Fibroblast of lung (primary cell): Measurements from ENCODE around the gene F3. TPM values are rescaled to one million over a fixed set of nuclear protein-coding genes. Genes with fewer than 3 reads are reported as not detected.

Experiments used
- DNase-seq, 2 donors: peaks; one replicate each; pipeline versions ENCODE4 v3.0.0 to v3.0.0-alpha.2; 2010; ENCODE audit warnings: low read depth in 2 of 2
- H2AFZ ChIP-seq: 2 replicates; pipeline ENCODE4 v1.5.1; 2012; ENCODE audit warnings: low read length, control low read depth, inconsistent platforms
- H3K27ac ChIP-seq: 2 replicates; pipeline ENCODE4 v1.5.1; 2011; ENCODE audit warnings: low read length, control low read depth; ENCODE audit not compliant: insufficient read depth
- H3K27me3 ChIP-seq: 2 replicates; pipeline ENCODE4 v1.5.1; 2011; ENCODE audit warnings: mild to moderate bottlenecking, low read length; ENCODE audit not compliant: control insufficient read depth, insufficient read depth
- H3K36me3 ChIP-seq: 2 replicates; pipeline ENCODE4 v1.5.1; 2011; ENCODE audit warnings: low read length; ENCODE audit not compliant: control insufficient read depth, insufficient read depth
- H3K4me1 ChIP-seq: 2 replicates; pipeline ENCODE4 v1.5.1; 2011; ENCODE audit warnings: low read length; ENCODE audit not compliant: control insufficient read depth, insufficient read depth; ENCODE audit errors: extremely low read depth
- H3K4me2 ChIP-seq: 2 replicates; pipeline ENCODE4 v1.5.1; 2011; ENCODE audit warnings: low read length, control low read depth; ENCODE audit not compliant: insufficient read depth; ENCODE audit errors: extremely low read depth
- H3K4me3 ChIP-seq, 4 experiments: fragments of 200-600 bp in 1 of 4; sonication (generic) in 1 of 4; replicated peaks in 1 of 4; 2 replicates each; pipeline ENCODE4 v1.5.1; 2011 to 2016; ENCODE audit warnings: low read length in 4 of 4, low read depth in 3 of 4, mild to moderate bottlenecking in 3 of 4, control low read depth in 2 of 4, inconsistent platforms in 1 of 4, mixed read lengths in 1 of 4; ENCODE audit not compliant: insufficient read depth in 1 of 4; ENCODE audit errors: control extremely low read depth in 1 of 4
- H3K79me2 ChIP-seq: 2 replicates; pipeline ENCODE4 v1.5.1; 2012; ENCODE audit warnings: mild to moderate bottlenecking, low read length, inconsistent platforms; ENCODE audit not compliant: control insufficient read depth, insufficient read depth
- H3K9ac ChIP-seq: 2 replicates; pipeline ENCODE4 v1.5.1; 2011; ENCODE audit warnings: mild to moderate bottlenecking, low read length, control low read depth; ENCODE audit not compliant: insufficient read depth
- H3K9me3 ChIP-seq: 2 replicates; pipeline ENCODE4 v1.5.1; 2012; ENCODE audit warnings: low read depth, low read length; ENCODE audit not compliant: control insufficient read depth, insufficient read depth
- H4K20me1 ChIP-seq: 2 replicates; pipeline ENCODE4 v1.5.1; 2011; ENCODE audit warnings: low read length; ENCODE audit not compliant: control insufficient read depth, insufficient read depth; ENCODE audit errors: extremely low read depth
- EZH2 ChIP-seq: IDR thresholded peaks from 2 replicates; pipeline ENCODE4 v1.5.1; 2012; ENCODE audit warnings: low read length, control low read depth, mild to moderate bottlenecking; ENCODE audit errors: missing control alignments
- polyA plus RNA-seq, 2 donors: library from polyadenylated mRNA; depleted of rRNA in 1 of 2; stranded (reverse) in 1 of 2; unstranded in 1 of 2; fragments of >200 nt; gene quantifications; 2 replicates each; pipeline ENCODE4 v1.2.1, GENCODE V29; 2011 to 2012; ENCODE audit warnings: missing spikeins in 1 of 2
- total RNA-seq: library from RNA; depleted of rRNA; stranded (reverse); fragments of >200 nt; gene quantifications from 2 replicates; pipeline ENCODE4 v1.2.1, GENCODE V29; 2014
- TF ChIP-seq, protein P1 (sequence below), 2 donors: IDR thresholded peaks in 1 of 2; conservative IDR thresholded peaks in 1 of 2; 1 replicate in 1 of 2; 2 replicates in 1 of 2; pipeline ENCODE4 v1.5.1; 2011 to 2012; ENCODE audit warnings: low read length in 2 of 2, control low read depth in 1 of 2, inconsistent platforms in 1 of 2, low read depth in 1 of 2, mild to moderate bottlenecking in 1 of 2

The F3 gene
- total and polyA plus RNA-seq, 2 donors (not counting 1 experiment from before 2014, with no cell fraction given), result 234 to 400 TPM

DNA sequence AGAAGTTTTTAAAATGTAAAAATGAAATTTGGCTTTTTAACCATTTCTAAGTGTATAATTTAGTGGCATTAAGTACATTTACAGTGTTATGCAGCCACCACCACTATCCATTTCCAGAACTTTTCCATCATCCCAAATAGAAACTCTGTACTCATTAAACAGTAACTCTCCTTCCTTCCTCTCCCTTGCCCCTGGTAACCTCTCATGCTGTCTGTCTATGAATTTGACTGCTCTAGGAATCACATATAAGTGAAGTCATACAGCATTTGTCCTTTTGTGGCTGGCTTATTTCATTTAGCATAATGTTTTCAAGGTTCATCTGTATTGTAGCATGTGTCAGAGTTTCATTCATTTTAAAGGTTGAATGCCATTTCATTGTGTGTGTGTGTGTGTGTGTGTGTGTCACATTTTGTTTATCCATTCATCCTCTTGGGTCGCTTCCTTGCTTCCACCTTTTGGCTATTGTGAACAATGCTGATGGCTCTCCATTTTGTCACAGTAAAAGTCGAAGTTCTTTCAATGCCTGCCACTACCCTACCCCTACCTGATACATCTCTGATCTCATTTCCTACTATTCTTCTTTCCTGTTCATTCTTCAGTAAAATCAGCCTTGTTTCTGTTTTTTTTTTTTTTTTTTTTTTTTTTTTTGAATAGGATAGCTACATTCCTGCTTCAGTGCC, 45.3 kb downstream of the F3 start:
- Histone ChIP-seq H3K9ac (no peak overlapping the region), H3K4me1 (no peaks in the 10 kb centered on the region), H3K27me3 (no peaks in the 10 kb centered on the region), H3K9me3 (no peaks in the 10 kb centered on the region), H2AFZ (no peak overlapping the region), H3K4me3 (no peak overlapping the region), H3K36me3 (no peaks in the 10 kb centered on the region), H3K79me2 (no peaks in the 10 kb centered on the region), H3K4me2 (no peak overlapping the region), H3K27ac (no peak overlapping the region), H4K20me1 (no peaks in the 10 kb centered on the region)
- no peak for DNase-seq
- TF ChIP-seq, protein P1, sequence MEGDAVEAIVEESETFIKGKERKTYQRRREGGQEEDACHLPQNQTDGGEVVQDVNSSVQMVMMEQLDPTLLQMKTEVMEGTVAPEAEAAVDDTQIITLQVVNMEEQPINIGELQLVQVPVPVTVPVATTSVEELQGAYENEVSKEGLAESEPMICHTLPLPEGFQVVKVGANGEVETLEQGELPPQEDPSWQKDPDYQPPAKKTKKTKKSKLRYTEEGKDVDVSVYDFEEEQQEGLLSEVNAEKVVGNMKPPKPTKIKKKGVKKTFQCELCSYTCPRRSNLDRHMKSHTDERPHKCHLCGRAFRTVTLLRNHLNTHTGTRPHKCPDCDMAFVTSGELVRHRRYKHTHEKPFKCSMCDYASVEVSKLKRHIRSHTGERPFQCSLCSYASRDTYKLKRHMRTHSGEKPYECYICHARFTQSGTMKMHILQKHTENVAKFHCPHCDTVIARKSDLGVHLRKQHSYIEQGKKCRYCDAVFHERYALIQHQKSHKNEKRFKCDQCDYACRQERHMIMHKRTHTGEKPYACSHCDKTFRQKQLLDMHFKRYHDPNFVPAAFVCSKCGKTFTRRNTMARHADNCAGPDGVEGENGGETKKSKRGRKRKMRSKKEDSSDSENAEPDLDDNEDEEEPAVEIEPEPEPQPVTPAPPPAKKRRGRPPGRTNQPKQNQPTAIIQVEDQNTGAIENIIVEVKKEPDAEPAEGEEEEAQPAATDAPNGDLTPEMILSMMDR (conservative IDR thresholded peaks at IDR 0.05 in 1 of 2, IDR thresholded peaks at IDR 0.05 in 1 of 2; ENCODE audit: low read depth in 1 of 2, low read length in 2 of 2), result no peak
- no peak for TF ChIP-seq EZH2

DNA sequence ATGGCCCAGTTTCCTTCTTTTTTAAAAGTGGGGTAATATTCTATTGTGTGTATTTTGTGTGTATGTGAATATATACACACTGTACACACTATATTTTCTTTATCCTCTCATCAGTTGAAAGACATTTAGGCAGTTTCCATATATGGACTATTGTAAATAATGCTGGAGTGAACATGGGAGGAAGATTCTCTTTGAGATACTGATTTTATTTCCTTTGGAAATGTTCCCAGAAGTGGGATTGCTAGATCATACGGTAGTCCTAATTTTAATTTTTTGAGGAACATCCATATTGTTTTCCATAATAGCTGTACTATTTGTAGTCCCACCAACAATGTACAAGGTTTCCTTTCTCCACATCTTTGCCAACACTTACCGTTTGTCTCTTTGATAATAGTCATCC, 51.0 kb downstream of the F3 start:
- no peak for DNase-seq
- Histone ChIP-seq H3K36me3 (no peaks in the 10 kb centered on the region), H3K4me1 (no peaks in the 10 kb centered on the region), H3K27me3 (no peaks in the 10 kb centered on the region), H3K9me3 (no peaks in the 10 kb centered on the region), H3K4me3 (no peak overlapping the region), H3K9ac (no peak overlapping the region), H4K20me1 (no peaks in the 10 kb centered on the region), H3K27ac (no peak overlapping the region), H3K79me2 (no peaks in the 10 kb centered on the region), H2AFZ (no peak overlapping the region), H3K4me2 (no peak overlapping the region)
- TF ChIP-seq, protein P1 (conservative IDR thresholded peaks at IDR 0.05 in 1 of 2, IDR thresholded peaks at IDR 0.05 in 1 of 2; ENCODE audit: low read depth in 1 of 2, low read length in 2 of 2), result no peak
- TF ChIP-seq EZH2, result no peak

DNA sequence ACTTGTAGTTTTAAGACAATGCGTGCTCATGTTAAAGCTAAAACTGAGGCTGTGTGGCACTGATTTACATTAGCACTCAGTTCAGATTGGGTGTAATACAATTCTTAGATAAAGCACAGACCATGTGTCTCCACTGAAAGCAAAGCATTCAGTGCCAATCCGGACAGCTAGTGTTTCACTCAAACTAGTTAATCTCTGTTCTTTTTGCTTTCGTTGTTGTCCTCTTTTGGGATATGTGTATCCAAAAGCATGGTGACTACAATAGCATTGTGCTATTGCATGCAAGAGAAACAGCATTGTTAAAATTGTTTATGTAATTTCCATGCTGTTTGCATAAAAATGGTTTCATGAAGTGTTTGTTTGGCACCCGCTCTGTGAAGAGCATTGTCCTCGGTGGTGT, 54.6 kb downstream of the F3 start:
- Histone ChIP-seq H4K20me1 (no peaks in the 10 kb centered on the region), H2AFZ (no peak overlapping the region), H3K9ac (no peak overlapping the region), H3K27ac (no peak overlapping the region), H3K4me2 (no peak overlapping the region), H3K4me1 (no peaks in the 10 kb centered on the region), H3K27me3 (no peaks in the 10 kb centered on the region), H3K9me3 (no peaks in the 10 kb centered on the region), H3K79me2 (no peaks in the 10 kb centered on the region), H3K4me3 (no peak overlapping the region), H3K36me3 (no peaks in the 10 kb centered on the region)
- TF ChIP-seq, protein P1 (conservative IDR thresholded peaks at IDR 0.05 in 1 of 2, IDR thresholded peaks at IDR 0.05 in 1 of 2; ENCODE audit: low read depth in 1 of 2, low read length in 2 of 2), result no peak
- TF ChIP-seq EZH2, result no peak
- DNase-seq, result no peak
